AG09309 (cell line): ENCODE data around the gene TCF21.

Source experiments
- DNase-seq: peaks from one replicate; pipeline ENCODE4 v3.0.0-alpha.2; 2010; ENCODE audit warnings: low read depth
- H3K4me3 ChIP-seq: 2 replicates; pipeline ENCODE4 v1.5.1; 2011; ENCODE audit warnings: mild to moderate bottlenecking, low read depth, low read length, moderate library complexity; ENCODE audit not compliant: control insufficient read depth
- TF ChIP-seq, protein P1 (sequence below): IDR thresholded peaks from 2 replicates; pipeline ENCODE4 v1.5.1; 2011; ENCODE audit warnings: mild to moderate bottlenecking, low read depth, low read length, inconsistent platforms; ENCODE audit not compliant: insufficient read depth, control insufficient read depth; ENCODE audit errors: missing control alignments

TCF21 gene

DNA sequence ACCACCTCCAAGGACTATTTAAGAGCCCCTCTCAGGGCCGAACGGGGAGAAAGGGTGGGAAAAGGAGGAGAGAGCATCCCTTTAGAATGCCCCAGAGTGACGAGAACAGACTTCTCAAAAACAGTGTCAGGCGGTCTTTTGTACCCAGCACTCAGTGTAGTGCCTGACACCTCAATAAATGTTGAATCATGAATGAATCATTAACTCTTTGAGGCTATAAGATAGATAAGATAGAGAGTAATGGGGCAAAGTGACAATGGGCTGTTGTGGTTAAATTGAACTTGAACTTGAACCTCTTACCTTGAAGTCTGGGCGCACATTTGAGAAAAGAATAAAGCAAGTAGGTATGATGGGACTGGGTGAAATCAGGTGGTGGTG is 7.4 kb downstream of the TCF21 start:
- no peak overlapping the region for H3K4me3 ChIP-seq
- TF ChIP-seq, protein P1, sequence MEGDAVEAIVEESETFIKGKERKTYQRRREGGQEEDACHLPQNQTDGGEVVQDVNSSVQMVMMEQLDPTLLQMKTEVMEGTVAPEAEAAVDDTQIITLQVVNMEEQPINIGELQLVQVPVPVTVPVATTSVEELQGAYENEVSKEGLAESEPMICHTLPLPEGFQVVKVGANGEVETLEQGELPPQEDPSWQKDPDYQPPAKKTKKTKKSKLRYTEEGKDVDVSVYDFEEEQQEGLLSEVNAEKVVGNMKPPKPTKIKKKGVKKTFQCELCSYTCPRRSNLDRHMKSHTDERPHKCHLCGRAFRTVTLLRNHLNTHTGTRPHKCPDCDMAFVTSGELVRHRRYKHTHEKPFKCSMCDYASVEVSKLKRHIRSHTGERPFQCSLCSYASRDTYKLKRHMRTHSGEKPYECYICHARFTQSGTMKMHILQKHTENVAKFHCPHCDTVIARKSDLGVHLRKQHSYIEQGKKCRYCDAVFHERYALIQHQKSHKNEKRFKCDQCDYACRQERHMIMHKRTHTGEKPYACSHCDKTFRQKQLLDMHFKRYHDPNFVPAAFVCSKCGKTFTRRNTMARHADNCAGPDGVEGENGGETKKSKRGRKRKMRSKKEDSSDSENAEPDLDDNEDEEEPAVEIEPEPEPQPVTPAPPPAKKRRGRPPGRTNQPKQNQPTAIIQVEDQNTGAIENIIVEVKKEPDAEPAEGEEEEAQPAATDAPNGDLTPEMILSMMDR: no peak
- DNase-seq: no peak

DNA sequence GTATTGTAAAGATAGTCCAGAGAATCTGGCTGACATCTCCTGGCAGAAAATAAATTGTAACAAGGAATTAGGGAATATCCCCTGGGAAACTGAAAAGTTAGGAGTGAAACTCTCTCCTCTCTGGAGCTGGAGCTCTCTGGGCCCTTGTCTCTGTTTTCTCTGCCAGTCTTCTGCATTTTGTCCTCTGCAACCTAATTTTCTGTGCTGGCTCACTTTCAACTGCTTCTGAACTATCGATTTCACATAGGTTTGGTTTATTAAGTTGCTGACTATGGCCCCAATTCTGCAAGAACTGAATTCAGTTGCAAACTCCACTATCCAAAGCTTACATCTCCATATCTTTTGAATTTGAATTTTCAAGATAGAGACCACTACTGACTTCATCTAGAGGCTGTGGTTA is 9.3 kb downstream of the TCF21 start:
- no peak overlapping the region for H3K4me3 ChIP-seq
- DNase-seq: no peak
- TF ChIP-seq, protein P1: no peak

DNA sequence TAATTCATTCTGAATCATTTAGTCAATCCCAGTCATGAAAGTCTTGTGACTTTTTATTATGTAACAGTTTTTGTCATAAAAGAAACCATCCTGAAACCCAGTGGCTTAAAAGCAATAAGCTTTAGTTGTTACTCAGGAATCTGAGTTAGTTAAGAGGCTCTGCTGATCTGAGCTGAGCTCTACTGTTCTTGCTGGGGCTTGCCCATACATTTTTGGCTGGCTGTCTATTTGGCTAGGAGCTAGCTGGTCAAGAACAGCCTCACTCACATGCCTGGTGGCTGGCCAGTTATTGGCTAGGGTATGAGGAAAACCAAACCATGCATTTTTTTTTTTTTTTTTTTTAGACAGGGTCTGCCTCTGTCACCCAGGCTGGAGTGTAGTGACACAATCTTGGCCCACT is 10.6 kb downstream of the TCF21 start:
- TF ChIP-seq, protein P1: no peak
- H3K4me3 ChIP-seq: no peak overlapping the region
- DNase-seq: no peak

DNA sequence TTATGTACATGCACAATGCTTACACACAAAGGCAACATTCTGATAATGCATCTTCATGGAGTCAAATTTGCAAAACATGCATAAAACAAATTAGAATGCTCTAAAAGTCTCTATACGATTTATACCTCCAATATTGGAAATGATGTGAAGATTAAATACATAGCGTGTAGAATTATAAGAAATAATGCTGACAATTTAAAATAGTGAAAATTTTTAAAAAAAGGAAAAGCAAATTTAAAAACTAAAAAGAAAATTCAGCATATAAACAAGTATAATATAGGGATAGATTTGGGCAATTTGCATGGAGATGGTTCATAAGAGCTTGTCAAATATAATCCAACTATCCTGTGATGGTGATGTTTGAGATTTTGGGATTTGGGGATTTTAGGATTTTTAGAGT is 14.9 kb downstream of the TCF21 start:
- DNase-seq: no peak
- no peak overlapping the region for H3K4me3 ChIP-seq
- TF ChIP-seq, protein P1: no peak

DNA sequence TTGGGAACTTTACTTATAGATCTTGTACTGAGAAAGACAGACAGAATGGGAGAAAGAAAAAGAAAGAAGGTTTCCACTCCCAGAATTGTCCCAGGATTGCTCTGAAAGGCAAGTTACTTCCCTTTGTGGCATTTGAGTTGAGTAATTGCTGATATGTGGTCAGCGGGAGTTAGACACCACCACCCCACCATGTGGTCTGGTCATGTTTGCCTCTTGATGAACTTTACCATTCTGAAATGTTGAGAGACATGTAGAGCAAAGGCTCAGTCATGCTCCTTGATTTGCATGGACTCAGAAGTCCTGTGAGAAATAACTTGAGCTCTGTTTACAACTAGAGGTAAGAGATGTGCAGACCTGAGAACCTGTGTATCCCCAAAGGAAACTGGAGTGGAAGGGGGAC is 17.1 kb downstream of the TCF21 start:
- no peak overlapping the region for H3K4me3 ChIP-seq
- TF ChIP-seq, protein P1: no peak
- DNase-seq: no peak

DNA sequence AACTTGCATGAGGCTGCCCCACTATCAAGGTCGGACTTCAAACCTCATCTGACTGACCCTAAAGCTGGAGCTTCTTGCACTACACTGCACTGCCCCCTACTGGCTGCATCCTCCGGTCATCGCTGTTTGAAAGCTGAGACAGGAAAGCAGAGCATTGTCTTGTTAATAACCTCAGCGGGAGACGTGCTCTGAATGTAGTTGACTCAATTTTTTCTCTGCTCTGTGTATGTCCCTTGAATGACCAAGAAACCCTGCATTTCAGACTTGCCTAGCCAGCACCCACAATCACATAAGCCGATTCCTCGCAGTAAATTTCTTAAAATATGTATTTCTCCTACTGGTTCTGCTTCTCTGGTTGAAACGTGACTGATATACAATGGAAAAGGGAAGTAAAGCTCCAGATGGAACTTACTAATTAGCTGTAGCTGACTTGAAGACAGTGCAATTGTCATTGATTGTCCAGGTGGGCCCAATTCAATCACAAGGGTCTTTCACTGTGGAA is 27.8 kb downstream of the TCF21 start:
- TF ChIP-seq, protein P1: peak; percentile 95
- DNase-seq: peak; percentile 67
- no peak overlapping the region for H3K4me3 ChIP-seq

DNA sequence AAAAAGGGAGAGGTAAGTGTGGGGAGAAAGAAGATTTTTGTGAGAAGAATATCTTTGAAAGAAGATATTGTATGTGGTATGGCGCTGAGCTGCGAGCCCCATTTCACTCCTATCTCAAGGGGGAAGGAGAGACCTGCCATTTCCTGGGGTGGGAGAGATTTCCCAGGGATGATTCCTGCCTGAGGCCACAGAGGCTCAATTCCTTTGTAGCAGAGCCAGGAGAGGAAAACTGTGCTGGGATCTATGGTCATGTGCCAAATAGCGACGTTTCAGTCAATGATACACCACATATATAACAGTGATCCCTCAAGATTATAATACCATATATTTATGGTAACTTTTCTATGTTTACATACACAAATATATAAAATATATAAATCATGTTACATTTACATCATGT is 28.9 kb downstream of the TCF21 start:
- H3K4me3 ChIP-seq: no peak overlapping the region
- no peak for DNase-seq
- TF ChIP-seq, protein P1: no peak
